ENCODE data around the gene SEC16B.

SEC16B gene

GRCh38 chr1:177934927-177935326 is 34.9 kb downstream of the SEC16B start:
- no peak for DNase-seq (ENCODE audit: low read depth)
- no peak for TF ChIP-seq CTCF (conservative IDR thresholded peaks at IDR 0.05; ENCODE audit: low read length)

GRCh38 chr1:177934461-177934860 is 35.4 kb downstream of the SEC16B start:
- H3K4me3 ChIP-seq (ENCODE audit: low read length), result no peak overlapping the region
- no peak for DNase-seq (ENCODE audit: low read depth)
- TF ChIP-seq CTCF (conservative IDR thresholded peaks at IDR 0.05; ENCODE audit: low read length), result no peak

More at GRCh38 chr1:177934927-177935326, 34.9 kb downstream of the SEC16B start:
- no peak overlapping the region for H3K4me3 ChIP-seq (ENCODE audit: low read length)

GRCh38 chr1:177933881-177934280 is 36.0 kb downstream of the SEC16B start:
- no peak for TF ChIP-seq CTCF (conservative IDR thresholded peaks at IDR 0.05; ENCODE audit: low read length)
- peak; percentile 12 for DNase-seq (ENCODE audit: low read depth)
- H3K4me3 ChIP-seq (ENCODE audit: low read length), result no peak overlapping the region

- DNase-seq (ENCODE audit: low read depth), result no peak
- no peak overlapping the region for H3K4me3 ChIP-seq (ENCODE audit: low read length)
- no peak for TF ChIP-seq CTCF (conservative IDR thresholded peaks at IDR 0.05; ENCODE audit: low read length)
These were observed 37.7 kb downstream of the SEC16B start for GRCh38 chr1:177932123-177932522.

GRCh38 chr1:177928952-177929351 is 40.9 kb downstream of the SEC16B start:
- no peak for TF ChIP-seq CTCF (conservative IDR thresholded peaks at IDR 0.05; ENCODE audit: low read length)
- no peak for DNase-seq (ENCODE audit: low read depth)

GRCh38 chr1:177928194-177928593 is 41.7 kb downstream of the SEC16B start:
- peak; percentile 30; the same call in 1 of the 2 replicates for TF ChIP-seq CTCF (conservative IDR thresholded peaks at IDR 0.05; ENCODE audit: low read length)
- DNase-seq (ENCODE audit: low read depth), result peak; percentile 33
- H3K4me3 ChIP-seq (ENCODE audit: low read length), result no peak overlapping the region

More at GRCh38 chr1:177928952-177929351, 40.9 kb downstream of the SEC16B start:
- no peak overlapping the region for H3K4me3 ChIP-seq (ENCODE audit: low read length)

GRCh38 chr1:177927021-177927596 is 42.7 kb downstream of the SEC16B start:
- peak; percentile 93 for DNase-seq (ENCODE audit: low read depth)
- TF ChIP-seq CTCF (conservative IDR thresholded peaks at IDR 0.05; ENCODE audit: low read length), result no peak
- no peak overlapping the region for H3K4me3 ChIP-seq (ENCODE audit: low read length)

Data from AG10803 (cell line).